Measurements from ENCODE around the gene KAZALD1.

KAZALD1 gene

DNA sequence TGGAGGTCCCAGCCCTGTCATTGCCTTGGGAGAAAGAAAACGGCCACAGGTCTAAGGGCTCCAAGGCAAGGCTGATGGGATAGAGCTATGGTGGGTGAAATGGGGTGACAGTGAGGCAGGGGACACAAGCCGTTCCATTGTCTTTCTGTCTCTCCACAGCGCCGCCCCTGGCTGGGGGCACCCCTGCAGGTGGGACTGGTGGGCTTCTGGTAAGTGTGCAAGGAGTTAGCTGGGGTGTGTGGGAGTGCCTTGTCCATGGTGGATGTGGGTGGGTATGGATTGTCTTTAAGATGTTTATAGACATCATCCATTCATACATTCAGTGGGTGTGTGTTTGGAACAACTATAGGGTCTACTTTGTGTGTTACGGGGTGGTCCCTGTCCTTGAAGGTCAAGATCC lies 23.3 kb upstream of the KAZALD1 start:
- TF ChIP-seq EGR1 (IDR thresholded peaks at IDR 0.05), result no peak
- TF ChIP-seq ZBTB7A (IDR thresholded peaks at IDR 0.05; ENCODE audit: low read depth), result no peak
- no peak for TF ChIP-seq CREB1 (IDR thresholded peaks at IDR 0.05; ENCODE audit: low read depth)
- no peak for TF ChIP-seq TCF12 (IDR thresholded peaks at IDR 0.05; ENCODE audit: low read depth)
- TF ChIP-seq NFIC (IDR thresholded peaks at IDR 0.05), result no peak
- TF ChIP-seq, protein P1, sequence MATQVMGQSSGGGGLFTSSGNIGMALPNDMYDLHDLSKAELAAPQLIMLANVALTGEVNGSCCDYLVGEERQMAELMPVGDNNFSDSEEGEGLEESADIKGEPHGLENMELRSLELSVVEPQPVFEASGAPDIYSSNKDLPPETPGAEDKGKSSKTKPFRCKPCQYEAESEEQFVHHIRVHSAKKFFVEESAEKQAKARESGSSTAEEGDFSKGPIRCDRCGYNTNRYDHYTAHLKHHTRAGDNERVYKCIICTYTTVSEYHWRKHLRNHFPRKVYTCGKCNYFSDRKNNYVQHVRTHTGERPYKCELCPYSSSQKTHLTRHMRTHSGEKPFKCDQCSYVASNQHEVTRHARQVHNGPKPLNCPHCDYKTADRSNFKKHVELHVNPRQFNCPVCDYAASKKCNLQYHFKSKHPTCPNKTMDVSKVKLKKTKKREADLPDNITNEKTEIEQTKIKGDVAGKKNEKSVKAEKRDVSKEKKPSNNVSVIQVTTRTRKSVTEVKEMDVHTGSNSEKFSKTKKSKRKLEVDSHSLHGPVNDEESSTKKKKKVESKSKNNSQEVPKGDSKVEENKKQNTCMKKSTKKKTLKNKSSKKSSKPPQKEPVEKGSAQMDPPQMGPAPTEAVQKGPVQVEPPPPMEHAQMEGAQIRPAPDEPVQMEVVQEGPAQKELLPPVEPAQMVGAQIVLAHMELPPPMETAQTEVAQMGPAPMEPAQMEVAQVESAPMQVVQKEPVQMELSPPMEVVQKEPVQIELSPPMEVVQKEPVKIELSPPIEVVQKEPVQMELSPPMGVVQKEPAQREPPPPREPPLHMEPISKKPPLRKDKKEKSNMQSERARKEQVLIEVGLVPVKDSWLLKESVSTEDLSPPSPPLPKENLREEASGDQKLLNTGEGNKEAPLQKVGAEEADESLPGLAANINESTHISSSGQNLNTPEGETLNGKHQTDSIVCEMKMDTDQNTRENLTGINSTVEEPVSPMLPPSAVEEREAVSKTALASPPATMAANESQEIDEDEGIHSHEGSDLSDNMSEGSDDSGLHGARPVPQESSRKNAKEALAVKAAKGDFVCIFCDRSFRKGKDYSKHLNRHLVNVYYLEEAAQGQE (IDR thresholded peaks at IDR 0.05; ENCODE audit: low read depth), result no peak

DNA sequence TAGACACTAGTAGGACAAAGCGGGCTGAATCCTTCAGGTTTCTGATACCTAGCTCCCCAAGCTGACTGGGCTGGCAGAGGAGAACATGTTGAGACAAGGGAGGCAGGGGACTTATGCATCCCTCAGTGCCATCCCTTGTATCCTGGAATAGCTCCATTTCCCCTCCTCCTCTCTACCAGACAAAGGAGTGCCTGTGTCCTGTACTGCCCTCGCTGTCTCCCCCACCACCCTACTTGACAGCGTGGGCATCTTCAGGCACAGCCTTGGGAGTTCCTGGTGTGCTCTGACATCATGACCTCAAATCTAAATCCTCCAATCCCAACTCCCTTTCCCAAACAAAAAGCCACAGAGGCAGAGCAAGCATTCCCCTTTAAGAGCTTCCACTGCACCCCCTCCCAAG lies 21.7 kb upstream of the KAZALD1 start:
- no peak for TF ChIP-seq NFIC (IDR thresholded peaks at IDR 0.05)
- no peak for TF ChIP-seq TEAD4 (IDR thresholded peaks at IDR 0.05)
- TF ChIP-seq, protein P2, sequence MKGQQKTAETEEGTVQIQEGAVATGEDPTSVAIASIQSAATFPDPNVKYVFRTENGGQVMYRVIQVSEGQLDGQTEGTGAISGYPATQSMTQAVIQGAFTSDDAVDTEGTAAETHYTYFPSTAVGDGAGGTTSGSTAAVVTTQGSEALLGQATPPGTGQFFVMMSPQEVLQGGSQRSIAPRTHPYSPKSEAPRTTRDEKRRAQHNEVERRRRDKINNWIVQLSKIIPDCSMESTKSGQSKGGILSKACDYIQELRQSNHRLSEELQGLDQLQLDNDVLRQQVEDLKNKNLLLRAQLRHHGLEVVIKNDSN (IDR thresholded peaks at IDR 0.05), result no peak
- TF ChIP-seq ZBTB7A (IDR thresholded peaks at IDR 0.05; ENCODE audit: low read depth), result no peak
- TF ChIP-seq RAD21 (IDR thresholded peaks at IDR 0.05; ENCODE audit: low read depth), result no peak
- no peak for TF ChIP-seq TAF1 (IDR thresholded peaks at IDR 0.05; ENCODE audit: low read depth)
- TF ChIP-seq, protein P1 (IDR thresholded peaks at IDR 0.05; ENCODE audit: low read depth), result no peak
- TF ChIP-seq EGR1 (IDR thresholded peaks at IDR 0.05), result no peak
- TF ChIP-seq YY1 (IDR thresholded peaks at IDR 0.05; ENCODE audit: low read depth), result no peak
- TF ChIP-seq, protein P3, sequence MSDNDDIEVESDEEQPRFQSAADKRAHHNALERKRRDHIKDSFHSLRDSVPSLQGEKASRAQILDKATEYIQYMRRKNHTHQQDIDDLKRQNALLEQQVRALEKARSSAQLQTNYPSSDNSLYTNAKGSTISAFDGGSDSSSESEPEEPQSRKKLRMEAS (IDR thresholded peaks at IDR 0.05), result no peak
- no peak for TF ChIP-seq CREB1 (IDR thresholded peaks at IDR 0.05; ENCODE audit: low read depth)
- TF ChIP-seq EP300 (IDR thresholded peaks at IDR 0.05; ENCODE audit: borderline replicate concordance), result no peak
- TF ChIP-seq CEBPB (IDR thresholded peaks at IDR 0.05), result no peak
- no peak for TF ChIP-seq FOXM1 (IDR thresholded peaks at IDR 0.05; ENCODE audit: borderline replicate concordance, low read depth)

DNA sequence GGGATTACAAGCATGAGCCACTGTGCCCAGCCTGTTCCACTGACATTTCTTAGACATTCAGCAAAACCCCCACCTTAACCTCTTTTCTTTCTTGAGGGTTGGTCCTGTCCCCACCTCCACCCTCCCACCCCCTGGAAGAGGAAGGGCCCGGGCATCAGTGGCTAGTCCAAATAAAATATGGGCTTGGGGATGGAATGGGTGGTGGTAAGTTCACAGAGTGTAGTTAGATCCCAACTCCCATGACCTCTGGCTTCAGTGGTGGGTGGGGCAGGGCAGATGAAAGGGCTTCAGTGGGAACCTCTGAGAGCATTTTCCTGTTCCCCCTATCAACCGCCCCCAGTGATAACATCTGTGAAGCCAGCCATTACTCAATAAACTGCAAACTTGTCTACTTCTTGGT lies 20.9 kb upstream of the KAZALD1 start:
- TF ChIP-seq EGR1 (IDR thresholded peaks at IDR 0.05) (no peak), CEBPB (IDR thresholded peaks at IDR 0.05) (no peak), TAF1 (IDR thresholded peaks at IDR 0.05; ENCODE audit: low read depth) (no peak), RAD21 (IDR thresholded peaks at IDR 0.05; ENCODE audit: low read depth) (no peak), NFIC (IDR thresholded peaks at IDR 0.05) (no peak), YY1 (IDR thresholded peaks at IDR 0.05; ENCODE audit: low read depth) (no peak), TEAD4 (IDR thresholded peaks at IDR 0.05) (no peak), FOXM1 (IDR thresholded peaks at IDR 0.05; ENCODE audit: borderline replicate concordance, low read depth) (no peak), ZBTB7A (IDR thresholded peaks at IDR 0.05; ENCODE audit: low read depth) (no peak), CREB1 (IDR thresholded peaks at IDR 0.05; ENCODE audit: low read depth) (no peak), TCF12 (IDR thresholded peaks at IDR 0.05; ENCODE audit: low read depth) (no peak), EP300 (IDR thresholded peaks at IDR 0.05; ENCODE audit: borderline replicate concordance) (no peak)
- TF ChIP-seq, protein P3 (IDR thresholded peaks at IDR 0.05), result no peak
- TF ChIP-seq, protein P2 (IDR thresholded peaks at IDR 0.05), result no peak
- TF ChIP-seq, protein P1 (IDR thresholded peaks at IDR 0.05; ENCODE audit: low read depth), result no peak

DNA sequence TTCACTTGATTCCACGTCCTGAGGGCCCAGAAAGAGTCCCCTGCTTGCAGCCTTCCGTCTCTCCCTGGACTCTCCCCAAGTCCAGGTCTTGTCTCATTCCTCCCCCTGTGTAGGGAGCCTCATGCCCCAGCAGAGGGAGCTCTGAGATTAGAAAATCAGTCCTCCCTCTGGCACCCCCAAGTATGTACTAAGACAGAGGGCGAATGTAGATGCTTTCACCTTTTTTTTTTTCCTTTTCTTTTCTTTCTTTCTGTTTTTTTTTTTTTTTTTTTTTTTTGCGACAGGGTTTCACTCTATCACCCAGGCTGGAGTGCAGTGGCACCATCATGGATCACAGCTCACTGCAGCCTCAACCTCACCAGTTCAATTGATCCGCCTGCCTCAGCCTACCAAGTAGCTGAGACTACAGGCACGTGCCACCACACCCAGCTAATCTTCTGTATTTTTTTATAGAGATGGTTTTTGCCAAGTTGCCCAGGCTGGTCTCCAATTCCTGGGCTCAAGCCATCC lies 20.5 kb upstream of the KAZALD1 start:
- TF ChIP-seq, protein P1 (IDR thresholded peaks at IDR 0.05; ENCODE audit: low read depth), result no peak
- TF ChIP-seq RAD21 (IDR thresholded peaks at IDR 0.05; ENCODE audit: low read depth), result peak; percentile 94

Measured in Ishikawa (cell line).